GM12872 (cell line): ENCODE measurements around the gene PTPRM.

Experiments used
- CTCF ChIP-seq: IDR thresholded peaks from 3 replicates; pipeline ENCODE4 v1.5.1; 2011; ENCODE audit warnings: low read depth, mild to moderate bottlenecking, low read length, moderate library complexity; ENCODE audit not compliant: insufficient read depth

Gene PTPRM

DNA sequence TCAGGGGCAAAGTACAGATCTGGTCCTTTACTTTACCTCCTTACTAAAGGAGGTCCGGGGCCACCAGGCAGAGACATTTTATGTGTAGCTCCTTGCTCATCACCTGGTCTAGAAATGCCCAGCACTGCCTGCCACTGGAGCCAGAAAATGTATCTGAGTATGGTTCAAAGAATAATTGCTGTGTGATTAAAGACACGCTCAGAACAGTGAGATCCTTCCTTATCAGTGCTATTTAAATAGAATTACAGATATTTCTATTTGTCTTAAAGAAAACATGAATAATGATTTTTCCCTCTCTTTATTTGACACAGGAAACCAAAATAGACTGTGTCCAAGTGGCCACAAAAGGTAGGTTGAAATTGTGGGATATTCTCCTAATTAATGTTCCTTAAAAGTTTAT is 547.4 kb downstream of the PTPRM start:
- no peak for TF ChIP-seq CTCF

DNA sequence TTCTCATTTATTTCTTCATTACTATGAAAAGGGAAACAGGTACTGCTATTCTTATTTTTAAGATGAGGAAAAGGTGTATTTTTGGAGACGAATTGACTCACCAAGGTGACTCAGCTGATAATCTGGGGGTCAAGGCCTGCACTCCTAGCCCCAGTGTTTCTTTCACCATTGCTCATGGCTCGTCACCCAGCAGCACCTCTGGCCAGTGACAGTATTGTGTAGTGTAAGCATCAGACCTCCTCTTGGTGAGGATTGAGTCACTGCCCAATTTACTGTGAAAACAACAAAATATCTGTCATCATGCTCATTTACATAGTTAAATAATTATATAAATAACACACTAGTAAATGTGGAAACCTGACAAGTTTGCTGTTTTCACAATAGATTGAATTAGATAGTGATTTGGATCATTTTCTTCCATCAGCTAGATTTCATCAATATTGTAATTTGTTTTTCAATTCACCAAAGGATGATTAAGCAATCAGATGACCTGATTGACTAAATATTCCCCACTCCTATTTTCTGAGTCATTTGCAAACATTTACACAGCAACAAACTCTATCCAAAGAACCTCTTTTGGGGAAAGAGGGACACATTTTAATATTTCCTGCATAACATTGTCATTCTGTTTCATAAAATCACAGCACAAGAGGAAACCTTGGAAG is 549.4 kb downstream of the PTPRM start:
- no peak for TF ChIP-seq CTCF

GRCh38 chr18:8117006-8117371 is 549.9 kb downstream of the PTPRM start:
- TF ChIP-seq CTCF = no peak

- no peak for TF ChIP-seq CTCF
These were observed 554.0 kb downstream of the PTPRM start for GRCh38 chr18:8121101-8121500.

- no peak for TF ChIP-seq CTCF
These were observed 554.9 kb downstream of the PTPRM start for GRCh38 chr18:8121942-8122480.

- no peak for TF ChIP-seq CTCF
These were observed 557.4 kb downstream of the PTPRM start for GRCh38 chr18:8124232-8125146.

DNA sequence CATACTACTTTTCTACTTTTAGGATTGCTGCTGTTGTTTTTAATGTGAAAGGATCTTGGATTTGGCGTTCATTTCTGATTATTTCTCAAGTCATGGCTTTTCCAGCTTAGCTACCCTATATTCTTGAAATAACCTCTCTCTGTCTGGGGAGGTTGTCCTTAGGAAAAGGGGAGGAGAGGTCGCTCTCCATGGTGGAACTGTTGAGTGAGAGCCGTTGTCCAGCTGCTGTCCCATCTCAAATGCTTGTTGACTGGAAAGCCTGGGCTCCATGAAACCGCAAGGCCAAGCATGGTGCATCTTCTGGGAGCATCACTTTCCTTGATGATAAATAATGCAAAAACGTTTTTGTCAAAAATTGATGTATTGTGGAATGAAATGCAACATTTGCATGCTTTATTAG is 563.0 kb downstream of the PTPRM start:
- no peak for TF ChIP-seq CTCF
